Lower leg skin (tissue), 3 donors: ENCODE measurements around the gene SCGB1C2.

ENCODE experiments used
- CTCF ChIP-seq, 3 donors: fragments of 450-650 bp; IDR thresholded peaks; one replicate each; pipeline ENCODE4 v1.5.1; 2016; ENCODE audit warnings: antibody characterized with exemption in 3 of 3, mild to moderate bottlenecking in 3 of 3, moderate library complexity in 2 of 3
- POLR2A ChIP-seq, 2 donors: fragments of 450-650 bp; IDR thresholded peaks; one replicate each; pipeline ENCODE4 v1.6.1; 2016 to 2017; ENCODE audit warnings: antibody characterized with exemption in 2 of 2, mild to moderate bottlenecking in 1 of 2, moderate library complexity in 1 of 2

GRCh38 chr17:177155-177554 lies 39.8 kb downstream of the SCGB1C2 start:
- no peak for TF ChIP-seq CTCF (IDR thresholded peaks at IDR 0.05)
- TF ChIP-seq POLR2A (IDR thresholded peaks at IDR 0.05) = no peak
